PC-9 (cell line): ENCODE data around the gene CUL1. TPM values are rescaled to one million over a fixed set of nuclear protein-coding genes. Genes with fewer than 3 reads are reported as not detected.

Experiments used
- BruUV-seq: library from RNA; stranded (reverse); fragments of 400-500 nt; replicated peaks from 2 replicates; lab custom pipeline; 2021; lab: Mats Ljungman, UMichigan
- CTCF ChIA-PET: fragments of 300-600 bp; sonication (Branson Sonifier 250); formaldehyde crosslinking; loops from one replicate; lab custom pipeline; 2022; ENCODE audit warnings: antibody characterized with exemption; lab: Charles Lee
- POLR2A ChIA-PET: fragments of 300-600 bp; sonication (Branson Sonifier 250); formaldehyde crosslinking; loops from one replicate; lab custom pipeline; 2022; ENCODE audit warnings: antibody characterized with exemption; ENCODE audit not compliant: unreplicated experiment; lab: Charles Lee
- DNase-seq, 2 experiments: peaks; one replicate each; pipeline versions ENCODE4 v3.0.0 to v3.0.0-alpha.2; 2015 to 2022; ENCODE audit warnings: mixed read lengths in 1 of 2
- H2AFZ ChIP-seq: fragments of 200-600 bp; sonication (generic); 2 replicates; pipeline ENCODE4 v1.8.1; 2017; ENCODE audit warnings: antibody characterized with exemption
- H3F3A ChIP-seq: fragments of 200-600 bp; sonication (generic); 2 replicates; pipeline ENCODE4 v1.8.1; 2017; ENCODE audit warnings: antibody characterized with exemption, mild to moderate bottlenecking, low read depth; ENCODE audit not compliant: insufficient read depth
- H3K27ac ChIP-seq: fragments of 200-600 bp; sonication (generic); 2 replicates; pipeline ENCODE4 v1.6.1; 2016; ENCODE audit warnings: mixed run types
- H3K27me3 ChIP-seq: fragments of 200-600 bp; sonication (generic); 2 replicates; pipeline ENCODE4 v1.6.1; 2016; ENCODE audit warnings: low read depth, mixed run types; ENCODE audit not compliant: insufficient read depth
- H3K36me3 ChIP-seq: fragments of 200-600 bp; sonication (generic); 2 replicates; pipeline ENCODE4 v1.6.1; 2016; ENCODE audit warnings: low read depth, mixed run types
- H3K4me1 ChIP-seq: fragments of 200-600 bp; sonication (generic); replicated peaks from 2 replicates; pipeline ENCODE4 v1.6.1; 2016; ENCODE audit warnings: mixed run types; ENCODE audit not compliant: insufficient read depth
- H3K4me2 ChIP-seq: fragments of 200-600 bp; sonication (generic); 2 replicates; pipeline ENCODE4 v1.6.1; 2017; ENCODE audit warnings: mixed run types
- H3K4me3 ChIP-seq: fragments of 200-600 bp; sonication (generic); 2 replicates; pipeline ENCODE4 v1.6.1; 2016; ENCODE audit warnings: mixed run types
- H3K79me2 ChIP-seq: fragments of 200-600 bp; sonication (generic); 2 replicates; pipeline ENCODE4 v1.6.1; 2017; ENCODE audit warnings: low read depth, mixed run types
- H3K9me2 ChIP-seq: fragments of 200-600 bp; sonication (generic); 2 replicates; pipeline ENCODE4 v1.8.1; 2017; ENCODE audit warnings: mild to moderate bottlenecking; ENCODE audit not compliant: insufficient read depth
- H3K9me3 ChIP-seq: fragments of 200-600 bp; sonication (generic); 2 replicates; pipeline ENCODE4 v1.8.1; 2016; ENCODE audit warnings: low read depth; ENCODE audit not compliant: insufficient read depth
- H4K20me1 ChIP-seq: fragments of 200-600 bp; sonication (generic); 2 replicates; pipeline ENCODE4 v1.8.1; 2017; ENCODE audit not compliant: insufficient read depth
- CTCF ChIP-seq: fragments of 200-600 bp; sonication (generic); conservative IDR thresholded peaks from 2 replicates; pipeline ENCODE4 v1.6.1; 2017; ENCODE audit warnings: mixed run types, antibody characterized with exemption, mild to moderate bottlenecking, moderate library complexity
- EZH2 ChIP-seq: fragments of 200-600 bp; sonication (generic); IDR thresholded peaks from 2 replicates; pipeline ENCODE4 v1.8.0; 2017; ENCODE audit warnings: antibody characterized with exemption, low read depth
- intact Hi-C: fragments of 100-400 bp; cut with micrococcal nuclease; formaldehyde crosslinking; loops from one replicate; pipeline ENCODE4 v1.10.0; 2022; ENCODE audit not compliant: unreplicated experiment
- total RNA-seq: library from RNA; stranded (reverse); gene quantifications from 2 replicates; pipeline ENCODE4 v1.2.3, GENCODE V29; 2021

Gene CUL1
- total RNA-seq, 1 experiment from 2014 or later = 78.3 TPM

GRCh38 chr7:148704970-148705369, 6.3 kb downstream of the CUL1 start:
- Histone ChIP-seq H3K9me2 (no peaks in the 10 kb centered on the region), H3K4me3 (no peak overlapping the region), H3K36me3 (no peaks in the 10 kb centered on the region), H3K9me3 (no peaks in the 10 kb centered on the region), H2AFZ (no peak overlapping the region), H3K79me2 (peaks cover 99% of the 10 kb centered on the region), H3K4me1 (peaks cover 49% of the 10 kb centered on the region), H3K27ac (no peak overlapping the region), H4K20me1 (peaks cover 95% of the 10 kb centered on the region), H3K4me2 (no peak overlapping the region), H3K27me3 (no peaks in the 10 kb centered on the region), H3F3A (peaks cover 6% of the 10 kb centered on the region; the same call in 1 of the 2 replicates)
- CTCF ChIA-PET = no interaction called here
- TF ChIP-seq EZH2 (no peak), CTCF (no peak)
- BruUV-seq = no TSS peak
- POLR2A ChIA-PET = interaction anchor here (0.7 kb wide), 1 partner anchor 689 kb away, joined by 3 read pairs; no protein-coding TSS in a partner anchor
- no peak for DNase-seq
- intact Hi-C loops = no loop called here

- POLR2A ChIA-PET = no interaction called here
- no peak for TF ChIP-seq CTCF
- Histone ChIP-seq H4K20me1 (peaks cover 96% of the 10 kb centered on the region), H3K9me2 (no peaks in the 10 kb centered on the region), H3K27me3 (no peaks in the 10 kb centered on the region), H3K4me2 (no peak overlapping the region), H3F3A (peaks cover 6% of the 10 kb centered on the region; the same call in 1 of the 2 replicates), H3K4me3 (no peak overlapping the region), H2AFZ (no peak overlapping the region), H3K36me3 (no peaks in the 10 kb centered on the region), H3K27ac (no peak overlapping the region), H3K79me2 (peaks cover 99% of the 10 kb centered on the region), H3K9me3 (no peaks in the 10 kb centered on the region), H3K4me1 (peaks cover 39% of the 10 kb centered on the region)
- CTCF ChIA-PET = no interaction called here
- intact Hi-C loops = no loop called here
- BruUV-seq = no TSS peak
- no peak for DNase-seq
These were observed 7.7 kb downstream of the CUL1 start for GRCh38 chr7:148706368-148706767.

DNA sequence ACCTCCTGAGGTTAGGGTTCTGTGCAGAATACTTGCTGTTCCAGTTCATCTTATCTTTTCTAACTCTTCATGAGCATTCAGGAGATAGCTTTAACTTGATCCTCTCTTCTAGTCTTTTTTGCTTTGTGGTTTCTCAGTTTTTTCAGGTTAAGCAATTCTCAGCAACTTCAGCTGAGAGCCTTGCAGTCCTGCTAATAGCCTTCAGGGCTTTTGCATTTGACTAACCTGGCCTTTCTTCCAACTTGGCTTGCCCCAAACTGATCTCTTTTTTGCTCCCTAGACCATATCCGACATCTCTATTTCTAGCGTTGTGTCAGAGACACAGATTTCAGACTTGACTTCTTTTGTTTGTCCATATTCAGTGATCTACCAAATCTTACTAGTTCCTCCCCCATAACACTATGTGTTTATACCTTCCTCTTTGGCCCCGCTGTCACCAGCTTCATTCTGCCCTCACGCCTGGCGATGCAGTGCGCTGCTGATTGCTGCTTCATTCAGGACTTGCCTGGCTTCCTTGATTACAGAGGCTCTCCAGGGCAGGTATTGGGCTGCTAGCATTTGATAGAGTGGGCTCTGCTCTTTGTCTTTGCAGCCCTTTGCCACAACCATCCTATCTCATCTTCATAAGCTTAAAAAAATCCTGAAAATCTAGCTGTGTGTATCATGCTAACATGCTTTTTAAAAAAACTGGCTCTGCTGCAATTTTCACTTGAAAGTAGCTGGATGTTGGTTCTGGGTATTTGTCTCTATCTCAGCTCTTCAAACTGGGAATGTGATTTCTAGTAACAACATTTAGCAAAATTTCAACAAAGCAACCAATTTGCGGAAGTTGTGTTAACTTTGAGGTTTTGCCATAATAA, 9.6 kb downstream of the CUL1 start:
- no TSS peak for BruUV-seq
- no peaks in the 10 kb centered on the region for H3K27me3 ChIP-seq
- H3K27ac ChIP-seq = no peak overlapping the region
- H3K9me3 ChIP-seq = no peaks in the 10 kb centered on the region
- POLR2A ChIA-PET = no interaction called here
- intact Hi-C loops = no loop called here
- H4K20me1 ChIP-seq = peaks cover 96% of the 10 kb centered on the region
- DNase-seq = no peak
- peaks cover 2% of the 10 kb centered on the region; the same call in 1 of the 2 replicates for H3F3A ChIP-seq
- peaks cover 99% of the 10 kb centered on the region for H3K79me2 ChIP-seq
- CTCF ChIA-PET = no interaction called here
- no peak overlapping the region for H2AFZ ChIP-seq
- no peaks in the 10 kb centered on the region for H3K9me2 ChIP-seq
- no peak overlapping the region for H3K4me2 ChIP-seq
- no peak overlapping the region for H3K4me3 ChIP-seq
- peaks cover 20% of the 10 kb centered on the region for H3K4me1 ChIP-seq
- TF ChIP-seq EZH2 (no peak), CTCF (no peak)
- H3K36me3 ChIP-seq = peaks cover 9% of the 10 kb centered on the region; the same call in 1 of the 2 replicates
